H9 (cell line): Measurements from ENCODE around the gene WASF3. TPM values are rescaled to one million over a fixed set of nuclear protein-coding genes. Genes with fewer than 3 reads are reported as not detected.

Source experiments
- DNase-seq: peaks from one replicate; pipeline ENCODE4 v3.0.0-alpha.2; 2017
- H2AFZ ChIP-seq: one replicate; pipeline ENCODE4 v1.6.1; 2013; ENCODE audit warnings: mild to moderate bottlenecking, low read length, control low read depth, moderate library complexity
- H2AK5ac ChIP-seq: 2 replicates; pipeline ENCODE4 v1.6.1; 2013; ENCODE audit warnings: low read length, control low read depth, mixed read lengths; ENCODE audit not compliant: insufficient read length
- H2BK120ac ChIP-seq: one replicate; pipeline ENCODE4 v1.6.1; 2013; ENCODE audit warnings: low read depth, mild to moderate bottlenecking, low read length, control low read depth, inconsistent platforms; ENCODE audit not compliant: poor library complexity, severe bottlenecking
- H2BK12ac ChIP-seq: 2 replicates; pipeline ENCODE4 v1.6.1; 2013; ENCODE audit warnings: low read length, control low read depth, mixed read lengths, low read depth; ENCODE audit not compliant: insufficient read length
- H2BK15ac ChIP-seq: 2 replicates; pipeline ENCODE4 v1.6.1; 2013; ENCODE audit warnings: low read depth, low read length, control low read depth
- H2BK20ac ChIP-seq: one replicate; pipeline ENCODE4 v1.6.1; 2013; ENCODE audit warnings: low read depth, mild to moderate bottlenecking, low read length, control low read depth, inconsistent platforms; ENCODE audit not compliant: poor library complexity, severe bottlenecking
- H2BK5ac ChIP-seq: 2 replicates; pipeline ENCODE4 v1.6.1; 2013; ENCODE audit warnings: low read length, control low read depth, mixed read lengths; ENCODE audit not compliant: insufficient read length
- H3K14ac ChIP-seq: 2 replicates; pipeline ENCODE4 v1.6.1; 2013; ENCODE audit warnings: low read length, control low read depth; ENCODE audit not compliant: insufficient read depth
- H3K18ac ChIP-seq: 2 replicates; pipeline ENCODE4 v1.6.1; 2013; ENCODE audit warnings: low read depth, mild to moderate bottlenecking, mixed read lengths, low read length, control low read depth; ENCODE audit not compliant: insufficient read length
- H3K23ac ChIP-seq: 2 replicates; pipeline ENCODE4 v1.6.1; 2013; ENCODE audit warnings: low read length, control low read depth, mixed read lengths, low read depth; ENCODE audit not compliant: insufficient read length
- H3K23me2 ChIP-seq: 2 replicates; pipeline ENCODE4 v1.6.1; 2013; ENCODE audit warnings: low read depth, mild to moderate bottlenecking, mixed read lengths, low read length, control low read depth; ENCODE audit not compliant: insufficient read length, poor library complexity, severe bottlenecking
- H3K27ac ChIP-seq: 2 replicates; pipeline ENCODE4 v1.5.1; 2013; ENCODE audit warnings: low read length, control low read depth, mixed read lengths, low read depth; ENCODE audit not compliant: insufficient read length
- H3K27me3 ChIP-seq: 2 replicates; pipeline ENCODE4 v1.6.1; 2013; ENCODE audit warnings: low read length, control low read depth, inconsistent platforms; ENCODE audit not compliant: insufficient read depth
- H3K4ac ChIP-seq: 2 replicates; pipeline ENCODE4 v1.6.1; 2013; ENCODE audit warnings: low read depth, mild to moderate bottlenecking, control low read depth, inconsistent platforms, low read length, moderate library complexity
- H3K4me1 ChIP-seq: 2 replicates; pipeline ENCODE4 v1.6.1; 2013; ENCODE audit warnings: low read length, control low read depth, inconsistent platforms; ENCODE audit not compliant: insufficient read depth
- H3K4me2 ChIP-seq: 2 replicates; pipeline ENCODE4 v1.6.1; 2013; ENCODE audit warnings: low read length, control low read depth, mixed read lengths; ENCODE audit not compliant: insufficient read length, insufficient read depth
- H3K56ac ChIP-seq: 2 replicates; pipeline ENCODE4 v1.6.1; 2013; ENCODE audit warnings: low read depth, mild to moderate bottlenecking, mixed read lengths, low read length, control low read depth; ENCODE audit not compliant: insufficient read length
- H3K79me1 ChIP-seq: 2 replicates; pipeline ENCODE4 v1.6.1; 2013; ENCODE audit warnings: low read depth, mild to moderate bottlenecking, moderate library complexity, low read length, control low read depth, inconsistent platforms; ENCODE audit not compliant: insufficient read depth, poor library complexity, severe bottlenecking
- H3K79me2 ChIP-seq: 2 replicates; pipeline ENCODE4 v1.6.1; 2013; ENCODE audit warnings: low read length, control low read depth, inconsistent platforms; ENCODE audit not compliant: insufficient read depth
- H3K9ac ChIP-seq: 2 replicates; pipeline ENCODE4 v1.6.1; 2013; ENCODE audit warnings: low read length, control low read depth, mixed read lengths; ENCODE audit not compliant: insufficient read length; ENCODE audit errors: extremely low read depth
- H3K9me3 ChIP-seq: one replicate; pipeline ENCODE4 v1.6.1; 2013; ENCODE audit warnings: low read depth, low read length, inconsistent platforms; ENCODE audit not compliant: control insufficient read depth
- H3T11ph ChIP-seq: one replicate; pipeline ENCODE4 v1.6.1; 2013; ENCODE audit warnings: mild to moderate bottlenecking, low read length, control low read depth, inconsistent platforms
- H4K20me1 ChIP-seq: one replicate; pipeline ENCODE4 v1.6.1; 2013; ENCODE audit not compliant: control insufficient read depth, insufficient read length, insufficient read depth
- H4K5ac ChIP-seq: 2 replicates; pipeline ENCODE4 v1.6.1; 2013; ENCODE audit warnings: low read depth, mild to moderate bottlenecking, mixed read lengths, low read length, control low read depth; ENCODE audit not compliant: insufficient read length
- H4K8ac ChIP-seq: replicated peaks from 2 replicates; pipeline ENCODE4 v1.6.1; 2013; ENCODE audit warnings: low read length, control low read depth, mixed read lengths, low read depth; ENCODE audit not compliant: insufficient read length
- H4K91ac ChIP-seq: 2 replicates; pipeline ENCODE4 v1.6.1; 2013; ENCODE audit warnings: low read depth, mild to moderate bottlenecking, moderate library complexity, mixed read lengths, low read length, control low read depth; ENCODE audit not compliant: insufficient read length
- H3K27ac Mint-ChIP-seq, 3 experiments: 2 replicates in 2 of 3; 3 replicates in 1 of 3; pipeline ENCODE4 v1.8.0; 2020 to 2021; ENCODE audit warnings: mixed read lengths in 3 of 3, mild to moderate bottlenecking in 1 of 3, moderate library complexity in 1 of 3
- H3K27me3 Mint-ChIP-seq: 2 replicates; pipeline ENCODE4 v1.8.0; 2021; ENCODE audit warnings: low read depth, mild to moderate bottlenecking, moderate library complexity, mixed read lengths
- H3K36me3 Mint-ChIP-seq, 3 experiments: 2 replicates in 2 of 3; 3 replicates in 1 of 3; pipeline ENCODE4 v1.8.0; 2020 to 2021; ENCODE audit warnings: low read depth in 3 of 3, mixed read lengths in 3 of 3; ENCODE audit not compliant: insufficient read depth in 1 of 3
- H3K4me1 Mint-ChIP-seq, 2 experiments: 2 replicates each; pipeline ENCODE4 v1.8.0; 2020; ENCODE audit warnings: mixed read lengths in 2 of 2
- H3K4me3 Mint-ChIP-seq, 2 experiments: 2 replicates in 1 of 2; 3 replicates in 1 of 2; pipeline ENCODE4 v1.8.0; 2020 to 2021; ENCODE audit warnings: mild to moderate bottlenecking in 2 of 2, mixed read lengths in 2 of 2, moderate library complexity in 1 of 2
- H3K9me3 Mint-ChIP-seq, 2 experiments: 2 replicates in 1 of 2; 3 replicates in 1 of 2; pipeline ENCODE4 v1.8.0; 2020; ENCODE audit warnings: mild to moderate bottlenecking in 2 of 2, mixed read lengths in 2 of 2, moderate library complexity in 1 of 2
- CTCF ChIP-seq: fragments of 200-600 bp; sonication (generic); conservative IDR thresholded peaks from 3 replicates; pipeline ENCODE4 v1.8.0; 2021; ENCODE audit warnings: antibody characterized with exemption, mild to moderate bottlenecking
- WGBS: extraction: QIAGEN DNeasy Blood & Tissue Kit; methylation state at CpG from one replicate; pipeline ENCODE4 v1.1.7; 2013; ENCODE audit warnings: missing lambda C conversion rate, low lambda C conversion rate, mixed read lengths; ENCODE audit not compliant: insufficient read length; ENCODE audit errors: extremely low coverage; 5-methylcytosine and 5-hydroxymethylcytosine counted together
- total RNA-seq: library from RNA; stranded (reverse); gene quantifications from 2 replicates; pipeline ENCODE4 v1.2.1, GENCODE V29; 2021

WASF3 gene
- total RNA-seq, 1 experiment from 2014 or later, result 22.2 TPM

GRCh38 chr13:26557051-26557392, 461 bp upstream of the WASF3 start:
- no CpG with 5 or more reads among the region's 3 CpGs for WGBS
- no peak overlapping the region for H2BK5ac ChIP-seq

More at GRCh38 chr13:26557051-26557392, 461 bp upstream of the WASF3 start:
- H3K23ac ChIP-seq, result no peak overlapping the region
- H2BK15ac ChIP-seq, result no peak overlapping the region
- peak overlapping the region; percentile 45 for H3K4me2 ChIP-seq
- H3K27me3 Mint-ChIP-seq, result peaks cover 46% of the 10 kb centered on the region
- H2BK20ac ChIP-seq, result no peak overlapping the region
- peaks cover 3% of the 10 kb centered on the region for H3K23me2 ChIP-seq
- no peaks in the 10 kb centered on the region for H3K9me3 ChIP-seq
- peak overlapping the region; percentile 64 to 68 for H3K4me3 Mint-ChIP-seq
- no peak overlapping the region for H3K27ac ChIP-seq
- no peak overlapping the region for H4K5ac ChIP-seq
- H4K8ac ChIP-seq, result no peak overlapping the region
- no peak overlapping the region for H3K4ac ChIP-seq
- peaks cover 5% of the 10 kb centered on the region for H3K79me1 ChIP-seq
- no peaks in the 10 kb centered on the region for H4K20me1 ChIP-seq
- H3K9me3 Mint-ChIP-seq, result peaks cover 10 to 12% of the 10 kb centered on the region in 2 experiments; a peak in 3 of 5 replicates
- no peak overlapping the region for H2BK12ac ChIP-seq
- no peak overlapping the region for H3K27ac Mint-ChIP-seq
- H3K79me2 ChIP-seq, result peaks cover 8% of the 10 kb centered on the region; the same call in 1 of the 2 replicates
- H2BK120ac ChIP-seq, result no peak overlapping the region
- no peaks in the 10 kb centered on the region for H3K27me3 ChIP-seq
- no peak overlapping the region for H3K14ac ChIP-seq
- no peak overlapping the region for H3K18ac ChIP-seq
- no peak overlapping the region for H3K9ac ChIP-seq
- peaks cover 14 to 16% of the 10 kb centered on the region in 2 experiments for H3K4me1 Mint-ChIP-seq
- H2AFZ ChIP-seq, result peak overlapping the region; percentile 1
- H4K91ac ChIP-seq, result no peak overlapping the region
- no peak overlapping the region for H3T11ph ChIP-seq
- no peak for DNase-seq
- no peak overlapping the region for H3K56ac ChIP-seq
- TF ChIP-seq CTCF, result no peak
- peaks cover 2% of the 10 kb centered on the region; the same call in 1 of the 2 replicates for H3K4me1 ChIP-seq
- H2AK5ac ChIP-seq, result no peak overlapping the region
- peaks cover 0 to 5% (median 0%) of the 10 kb centered on the region in 3 experiments; a peak in 1 of 7 replicates for H3K36me3 Mint-ChIP-seq
